Omental fat pad (tissue), 4 donors: ENCODE data around the gene SF3B2. TPM values are rescaled to one million over a fixed set of nuclear protein-coding genes. Genes with fewer than 3 reads are reported as not detected.

ENCODE experiments used
- ATAC-seq: fragments of 150-250 bp; one replicate; pipeline ENCODE4 v1.9.1; 2016; ENCODE audit warnings: mild to moderate bottlenecking, moderate library complexity; ENCODE audit not compliant: low FRiP score
- DNase-seq: peaks from one replicate; pipeline ENCODE4 v3.0.0-alpha.2; 2019; ENCODE audit warnings: low spot score
- total RNA-seq, 4 donors: library from RNA; depleted of rRNA; stranded (reverse); fragments of >200 nt; gene quantifications; one replicate each; pipeline ENCODE4 v1.1.0, GENCODE V29; 2016
- TF ChIP-seq, protein P1 (sequence below), 3 donors: fragments of 450-650 bp; IDR thresholded peaks; one replicate each; pipeline ENCODE4 v1.5.1; 2016 to 2017; ENCODE audit warnings: antibody characterized with exemption in 3 of 3, mild to moderate bottlenecking in 3 of 3, moderate library complexity in 2 of 3

SF3B2 gene
- total RNA-seq, 4 donors from 2014 or later, result 98.9 to 173 (median 140) TPM

DNA sequence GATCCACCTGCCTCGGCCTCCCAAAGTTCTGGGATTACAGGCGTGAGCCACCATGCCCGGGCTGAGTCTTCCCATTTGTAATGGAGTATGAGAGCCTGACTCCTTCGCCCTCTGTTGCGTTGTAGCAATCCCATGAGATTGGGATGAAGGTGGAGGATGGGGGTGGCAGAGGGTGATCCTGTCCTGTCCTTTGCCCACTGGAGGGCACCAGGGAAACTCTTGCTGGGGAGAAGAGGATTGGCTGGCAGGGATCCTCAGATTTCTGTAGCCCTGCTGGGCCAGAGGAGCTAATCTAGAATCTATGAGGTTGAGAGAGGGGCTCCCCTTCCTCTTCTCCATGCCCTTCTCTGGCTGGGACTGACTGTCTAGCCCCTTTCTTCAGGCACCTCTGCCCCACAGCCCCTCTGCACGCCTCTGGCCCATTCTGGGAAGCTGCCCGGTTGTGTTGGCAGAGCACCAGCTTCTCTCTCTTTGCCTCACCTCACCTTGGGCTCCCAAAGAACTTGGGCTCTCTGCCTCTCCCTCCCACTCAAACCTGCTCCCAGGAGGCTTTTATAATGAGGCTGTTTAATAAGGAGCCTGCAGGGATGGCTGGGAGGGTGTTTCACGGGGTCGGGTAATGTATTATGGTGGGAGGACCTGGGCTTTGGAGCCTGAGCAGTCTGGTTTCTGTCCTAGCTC is 16.4 kb upstream of the SF3B2 start:
- TF ChIP-seq, protein P1, sequence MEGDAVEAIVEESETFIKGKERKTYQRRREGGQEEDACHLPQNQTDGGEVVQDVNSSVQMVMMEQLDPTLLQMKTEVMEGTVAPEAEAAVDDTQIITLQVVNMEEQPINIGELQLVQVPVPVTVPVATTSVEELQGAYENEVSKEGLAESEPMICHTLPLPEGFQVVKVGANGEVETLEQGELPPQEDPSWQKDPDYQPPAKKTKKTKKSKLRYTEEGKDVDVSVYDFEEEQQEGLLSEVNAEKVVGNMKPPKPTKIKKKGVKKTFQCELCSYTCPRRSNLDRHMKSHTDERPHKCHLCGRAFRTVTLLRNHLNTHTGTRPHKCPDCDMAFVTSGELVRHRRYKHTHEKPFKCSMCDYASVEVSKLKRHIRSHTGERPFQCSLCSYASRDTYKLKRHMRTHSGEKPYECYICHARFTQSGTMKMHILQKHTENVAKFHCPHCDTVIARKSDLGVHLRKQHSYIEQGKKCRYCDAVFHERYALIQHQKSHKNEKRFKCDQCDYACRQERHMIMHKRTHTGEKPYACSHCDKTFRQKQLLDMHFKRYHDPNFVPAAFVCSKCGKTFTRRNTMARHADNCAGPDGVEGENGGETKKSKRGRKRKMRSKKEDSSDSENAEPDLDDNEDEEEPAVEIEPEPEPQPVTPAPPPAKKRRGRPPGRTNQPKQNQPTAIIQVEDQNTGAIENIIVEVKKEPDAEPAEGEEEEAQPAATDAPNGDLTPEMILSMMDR (IDR thresholded peaks at IDR 0.05), result no peak
- ATAC-seq, result peak; percentile 49
- DNase-seq, result no peak

DNA sequence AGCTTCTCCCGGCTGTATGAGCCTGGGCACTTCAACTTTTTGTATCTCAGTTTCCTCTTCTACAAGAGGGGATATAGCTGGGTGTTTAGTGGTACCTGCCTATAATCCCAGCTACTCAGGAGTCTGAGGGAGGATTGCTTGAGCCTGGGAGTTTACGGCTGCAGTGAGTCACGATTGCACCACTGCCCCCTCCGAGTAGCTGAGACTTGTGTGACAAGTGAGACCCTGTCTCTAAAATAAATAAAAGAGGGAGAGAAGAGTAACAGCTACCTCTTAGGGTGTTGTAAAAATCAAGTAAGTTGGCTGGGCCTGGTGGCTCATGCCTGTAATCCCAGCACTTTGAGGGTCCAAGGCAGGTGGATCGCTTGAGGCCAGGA is 15.8 kb upstream of the SF3B2 start:
- DNase-seq (no peak), ATAC-seq (peak; percentile 37)
- TF ChIP-seq, protein P1 (IDR thresholded peaks at IDR 0.05), result no peak

DNA sequence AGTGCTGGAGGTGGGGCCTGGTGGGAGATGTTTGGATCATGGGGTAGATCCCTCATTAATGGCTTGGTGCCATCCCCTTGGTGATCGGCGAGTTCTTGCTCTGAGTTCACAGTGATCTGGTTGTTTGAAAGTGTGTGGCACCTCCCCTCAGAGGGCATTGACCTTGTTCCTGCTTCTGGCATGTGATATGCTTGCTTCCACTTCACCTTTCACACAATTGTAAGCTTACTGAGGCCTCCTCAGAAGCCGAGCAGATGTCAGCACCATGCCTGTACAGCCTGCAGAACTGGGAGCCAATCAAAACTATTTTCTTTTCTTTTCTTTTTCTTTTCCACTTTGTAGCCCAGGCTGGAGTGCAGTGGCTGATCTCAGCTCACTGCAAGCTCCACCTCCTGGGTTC is 14.8 kb upstream of the SF3B2 start:
- TF ChIP-seq, protein P1 (IDR thresholded peaks at IDR 0.05), result no peak
- DNase-seq (no peak), ATAC-seq (no peak)

DNA sequence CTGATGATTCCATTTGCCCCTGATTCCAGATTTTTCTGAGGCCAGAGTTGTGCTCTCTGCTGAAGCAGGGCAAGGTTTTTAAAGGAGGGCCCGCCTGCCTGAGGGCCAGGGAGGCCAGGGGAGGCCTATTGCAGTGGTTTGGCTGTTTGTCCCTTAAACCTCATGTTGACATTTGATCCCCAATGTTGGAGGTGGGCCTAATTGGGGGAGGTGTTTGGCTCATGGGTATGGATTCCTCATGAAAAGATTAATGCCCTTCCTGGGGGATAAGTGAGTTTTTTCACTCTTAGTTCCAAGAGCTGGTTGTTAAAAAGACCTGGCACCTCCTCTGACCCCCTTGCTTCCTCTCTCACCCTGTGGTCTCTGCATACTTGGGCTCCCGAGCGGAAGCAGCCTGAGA is 12.4 kb upstream of the SF3B2 start:
- TF ChIP-seq, protein P1 (IDR thresholded peaks at IDR 0.05), result no peak
- ATAC-seq (no peak), DNase-seq (no peak)

DNA sequence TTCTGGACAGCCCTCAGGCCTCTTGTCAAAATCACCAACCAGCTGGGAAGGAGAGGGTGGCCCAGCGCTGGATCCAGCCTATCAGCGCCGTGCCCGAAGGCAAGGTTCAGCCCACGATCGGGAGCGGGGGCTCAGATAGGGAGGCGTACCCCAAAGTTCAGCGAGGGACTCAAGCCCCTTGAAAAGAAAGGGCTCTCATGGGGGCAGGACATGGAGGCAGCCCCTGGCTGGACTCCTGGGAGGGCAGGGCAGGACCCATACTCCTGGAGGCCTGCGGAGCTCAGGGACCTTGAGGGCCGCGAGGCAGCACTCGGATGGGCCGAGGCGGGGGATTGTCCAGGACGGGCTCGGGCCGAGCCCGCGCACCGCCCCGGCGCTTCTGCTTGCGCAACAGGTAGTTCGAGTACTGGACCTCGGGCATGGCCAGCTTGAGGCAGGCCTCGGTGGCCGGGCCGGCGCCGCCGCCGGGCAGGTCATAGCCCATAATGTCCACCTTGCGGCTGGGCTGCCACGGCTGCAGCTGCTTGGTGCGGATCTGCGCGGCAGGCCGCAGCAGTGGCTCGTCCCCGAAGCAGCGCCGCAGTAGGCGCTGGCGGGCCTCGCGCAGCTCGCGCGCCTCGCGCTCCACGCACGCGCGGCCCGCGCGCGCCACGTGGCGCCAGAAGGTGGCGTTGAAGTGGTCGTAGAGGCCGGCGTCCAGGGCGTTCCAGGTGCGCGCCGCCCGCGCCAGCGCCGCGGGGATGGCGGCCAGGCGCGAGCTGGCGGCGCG is 9.8 kb upstream of the SF3B2 start:
- DNase-seq, result no peak
- no peak for ATAC-seq
- TF ChIP-seq, protein P1 (IDR thresholded peaks at IDR 0.05), result no peak

DNA sequence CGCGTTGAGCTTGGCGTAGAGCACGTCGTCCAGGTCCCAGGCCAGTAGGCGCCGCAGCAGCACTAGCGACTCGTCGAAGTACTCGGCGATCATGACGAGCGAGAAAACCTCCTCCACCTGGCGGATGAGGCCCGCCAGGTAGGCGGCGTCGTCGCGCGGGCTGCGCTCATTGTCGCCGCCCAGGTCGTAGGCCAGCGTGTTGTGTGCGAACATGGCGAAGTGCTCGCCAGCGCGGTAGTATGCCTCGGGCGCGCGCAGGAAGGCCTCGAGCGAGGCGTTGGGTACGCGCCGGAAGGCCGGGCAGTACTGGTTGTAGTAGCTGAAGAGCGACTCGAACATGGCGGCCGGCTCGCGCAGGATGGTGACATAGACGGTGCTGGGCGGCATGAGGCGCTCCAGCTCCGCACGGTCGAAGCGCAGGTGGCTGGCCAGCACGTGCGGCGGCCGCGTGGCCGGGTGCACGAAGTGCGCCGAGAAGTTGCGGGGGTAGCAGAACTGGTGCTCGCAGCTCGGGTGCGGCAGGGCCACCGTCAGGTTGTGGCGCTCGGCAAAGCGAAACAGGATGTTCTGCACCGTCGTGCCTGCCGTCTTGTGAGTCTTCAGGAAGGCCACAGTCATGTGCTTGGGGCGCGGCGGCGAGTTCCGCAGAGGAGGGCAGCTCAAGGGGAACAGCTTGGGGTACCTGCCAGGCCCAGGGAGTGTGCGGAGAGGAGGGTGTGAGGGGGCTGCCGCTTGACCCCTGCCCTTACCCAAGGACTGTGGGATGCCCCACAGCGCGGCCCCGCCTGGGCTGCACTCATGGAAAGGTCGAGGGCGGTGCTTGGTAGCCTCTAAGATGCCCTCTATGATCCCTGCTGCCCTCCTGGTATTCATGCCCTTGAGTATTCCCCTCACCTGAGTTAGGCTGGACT is 8.9 kb upstream of the SF3B2 start:
- ATAC-seq, result no peak
- no peak for DNase-seq
- TF ChIP-seq, protein P1 (IDR thresholded peaks at IDR 0.05), result no peak
